MM.1S (cell line): Measurements from ENCODE around the gene MAGI3.

ENCODE experiments used
- EZH2 ChIP-seq: fragments of 300-600 bp; sonication (generic); optimal IDR thresholded peaks from 2 replicates; pipeline ENCODE3; 2017; ENCODE audit warnings: low read depth, mild to moderate bottlenecking, antibody characterized with exemption, low read length, mixed read lengths
- EZH2phosphoT487 ChIP-seq: fragments of 300-600 bp; sonication (generic); IDR thresholded peaks from 2 replicates; pipeline ENCODE4 v1.6.1; 2018; ENCODE audit warnings: antibody characterized with exemption, low read length
- TF ChIP-seq, protein P1 (sequence below): fragments of 300-600 bp; sonication (generic); IDR thresholded peaks from 2 replicates; pipeline ENCODE4 v1.5.1; 2016; ENCODE audit warnings: antibody characterized with exemption, low read length, mixed read lengths

GRCh38 chr1:113675302-113675701 lies 285.0 kb downstream of the MAGI3 start:
- no peak for TF ChIP-seq EZH2
- TF ChIP-seq, protein P1, sequence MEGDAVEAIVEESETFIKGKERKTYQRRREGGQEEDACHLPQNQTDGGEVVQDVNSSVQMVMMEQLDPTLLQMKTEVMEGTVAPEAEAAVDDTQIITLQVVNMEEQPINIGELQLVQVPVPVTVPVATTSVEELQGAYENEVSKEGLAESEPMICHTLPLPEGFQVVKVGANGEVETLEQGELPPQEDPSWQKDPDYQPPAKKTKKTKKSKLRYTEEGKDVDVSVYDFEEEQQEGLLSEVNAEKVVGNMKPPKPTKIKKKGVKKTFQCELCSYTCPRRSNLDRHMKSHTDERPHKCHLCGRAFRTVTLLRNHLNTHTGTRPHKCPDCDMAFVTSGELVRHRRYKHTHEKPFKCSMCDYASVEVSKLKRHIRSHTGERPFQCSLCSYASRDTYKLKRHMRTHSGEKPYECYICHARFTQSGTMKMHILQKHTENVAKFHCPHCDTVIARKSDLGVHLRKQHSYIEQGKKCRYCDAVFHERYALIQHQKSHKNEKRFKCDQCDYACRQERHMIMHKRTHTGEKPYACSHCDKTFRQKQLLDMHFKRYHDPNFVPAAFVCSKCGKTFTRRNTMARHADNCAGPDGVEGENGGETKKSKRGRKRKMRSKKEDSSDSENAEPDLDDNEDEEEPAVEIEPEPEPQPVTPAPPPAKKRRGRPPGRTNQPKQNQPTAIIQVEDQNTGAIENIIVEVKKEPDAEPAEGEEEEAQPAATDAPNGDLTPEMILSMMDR, result no peak
- no peak for TF ChIP-seq EZH2phosphoT487
